DND-41 (cell line): Measurements from ENCODE around the gene NPB.

Experiments used
- ATAC-seq: fragments of 200-7000 bp; cut with Tn5 transposase; 3 replicates; pipeline ENCODE4 v1.9.1; 2021; ENCODE audit warnings: low read depth; ENCODE audit not compliant: insufficient read depth
- DNase-seq: peaks from one replicate; pipeline ENCODE4 v3.0.0-alpha.2; 2020
- H2AFZ ChIP-seq: 2 replicates; pipeline ENCODE4 v1.6.0; 2012; ENCODE audit warnings: low read depth, low read length
- H3K27ac ChIP-seq: 2 replicates; pipeline ENCODE4 v1.5.1; 2012; ENCODE audit warnings: low read length, inconsistent platforms
- H3K27me3 ChIP-seq: fragments of 200-600 bp; sonication (generic); 2 replicates; pipeline ENCODE4 v1.6.0; 2012; ENCODE audit warnings: low read length, mild to moderate bottlenecking, inconsistent platforms; ENCODE audit not compliant: insufficient read depth, poor library complexity
- H3K36me3 ChIP-seq: 2 replicates; pipeline ENCODE4 v1.5.1; 2012; ENCODE audit warnings: low read length, inconsistent platforms; ENCODE audit not compliant: insufficient read depth
- H3K4me1 ChIP-seq: 2 replicates; pipeline ENCODE4 v1.5.1; 2012; ENCODE audit warnings: mild to moderate bottlenecking, low read length; ENCODE audit not compliant: insufficient read depth
- H3K4me2 ChIP-seq: 2 replicates; pipeline ENCODE4 v1.6.0; 2012; ENCODE audit warnings: mild to moderate bottlenecking, moderate library complexity, low read length, inconsistent platforms; ENCODE audit not compliant: insufficient read depth
- H3K4me3 ChIP-seq, 2 experiments: fragments of 200-600 bp in 1 of 2; shearing (Covaris generic) in 1 of 2; 2 replicates each; pipeline ENCODE4 v1.5.1; 2012 to 2016; ENCODE audit warnings: inconsistent platforms in 2 of 2, low read length in 2 of 2, mild to moderate bottlenecking in 2 of 2, low read depth in 1 of 2, moderate library complexity in 1 of 2
- H3K79me2 ChIP-seq: 2 replicates; pipeline ENCODE4 v1.6.0; 2012; ENCODE audit warnings: low read length, inconsistent platforms; ENCODE audit not compliant: insufficient read depth
- H3K9ac ChIP-seq: 2 replicates; pipeline ENCODE4 v1.6.0; 2012; ENCODE audit warnings: low read depth, mild to moderate bottlenecking, inconsistent platforms, low read length, moderate library complexity
- H3K9me3 ChIP-seq: 2 replicates; pipeline ENCODE4 v1.5.1; 2012; ENCODE audit warnings: low read length, moderate library complexity, mild to moderate bottlenecking, inconsistent platforms; ENCODE audit not compliant: insufficient read depth, severe bottlenecking
- H4K20me1 ChIP-seq: 2 replicates; pipeline ENCODE4 v1.6.0; 2012; ENCODE audit warnings: low read length; ENCODE audit not compliant: insufficient read depth
- CTCF ChIP-seq: IDR thresholded peaks from 2 replicates; pipeline ENCODE4 v1.5.1; 2012; ENCODE audit warnings: borderline replicate concordance, low read length, moderate library complexity, mild to moderate bottlenecking; ENCODE audit not compliant: poor library complexity, severe bottlenecking; ENCODE audit errors: extremely low read depth
- EZH2 ChIP-seq: IDR thresholded peaks from 3 replicates; pipeline ENCODE4 v1.6.1; 2012; ENCODE audit warnings: borderline replicate concordance, low read depth, mild to moderate bottlenecking, moderate library complexity, low read length, inconsistent platforms; ENCODE audit not compliant: severe bottlenecking

NPB gene

DNA sequence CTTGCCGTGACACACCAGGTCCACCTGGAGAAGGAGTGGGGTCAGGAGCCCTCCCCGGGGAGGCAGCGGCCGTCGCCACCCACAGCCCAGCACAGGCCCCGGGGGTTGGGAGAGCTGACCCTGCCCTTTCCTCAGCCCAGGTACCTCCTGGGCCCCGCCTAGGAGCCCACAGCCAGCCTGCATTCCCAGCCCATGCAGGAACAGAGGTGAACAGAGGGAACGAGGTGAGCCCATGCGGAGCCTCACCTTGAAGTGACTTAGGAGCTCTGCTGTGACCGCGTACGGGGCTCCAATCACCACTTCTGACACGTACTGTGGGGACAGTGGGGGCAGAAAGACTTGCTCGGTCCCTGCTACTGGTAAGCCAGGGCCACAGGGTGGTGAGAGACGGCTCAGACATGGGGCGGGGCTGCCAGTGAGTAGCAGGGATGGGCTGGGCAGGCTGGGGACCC, 3.4 kb downstream of the NPB start:
- TF ChIP-seq EZH2 = no peak
- no peak for TF ChIP-seq CTCF
- DNase-seq (no peak), ATAC-seq (no peak)
- Histone ChIP-seq H4K20me1 (peaks cover 33% of the 10 kb centered on the region), H3K36me3 (peaks cover 73% of the 10 kb centered on the region), H3K27me3 (no peaks in the 10 kb centered on the region), H2AFZ (no peak overlapping the region), H3K9ac (no peak overlapping the region), H3K4me3 (no peak overlapping the region), H3K4me2 (no peak overlapping the region), H3K79me2 (peaks cover 16% of the 10 kb centered on the region), H3K9me3 (no peaks in the 10 kb centered on the region), H3K27ac (no peak overlapping the region), H3K4me1 (peaks cover 15% of the 10 kb centered on the region)

DNA sequence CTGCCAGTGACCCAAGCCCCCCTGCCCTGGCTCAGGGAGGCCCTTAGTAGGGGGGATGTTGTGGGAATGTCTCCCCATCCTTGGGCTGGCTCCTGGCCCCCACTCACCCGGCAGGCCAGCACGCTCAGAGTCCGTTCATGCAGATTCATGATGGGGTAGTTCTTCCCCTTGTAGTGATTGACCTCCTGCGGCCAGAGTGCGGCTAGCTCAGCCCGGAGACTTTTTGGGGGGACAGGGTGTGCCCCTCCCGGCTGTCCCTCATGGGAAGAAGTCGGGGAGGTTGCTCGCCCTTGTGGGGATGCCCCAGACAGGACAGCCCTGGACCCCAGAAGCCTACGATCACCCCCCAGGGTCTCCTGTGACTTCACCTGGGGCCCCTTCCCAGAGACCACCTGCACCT, 4.0 kb downstream of the NPB start:
- TF ChIP-seq CTCF (no peak), EZH2 (no peak)
- Histone ChIP-seq H3K9me3 (no peaks in the 10 kb centered on the region), H3K27me3 (no peaks in the 10 kb centered on the region), H3K4me1 (peaks cover 19% of the 10 kb centered on the region), H2AFZ (no peak overlapping the region), H3K4me3 (no peak overlapping the region), H3K79me2 (peaks cover 21% of the 10 kb centered on the region), H3K9ac (no peak overlapping the region), H3K27ac (no peak overlapping the region), H3K36me3 (peaks cover 68% of the 10 kb centered on the region), H3K4me2 (no peak overlapping the region), H4K20me1 (peaks cover 34% of the 10 kb centered on the region)
- DNase-seq = no peak
- ATAC-seq = no peak

DNA sequence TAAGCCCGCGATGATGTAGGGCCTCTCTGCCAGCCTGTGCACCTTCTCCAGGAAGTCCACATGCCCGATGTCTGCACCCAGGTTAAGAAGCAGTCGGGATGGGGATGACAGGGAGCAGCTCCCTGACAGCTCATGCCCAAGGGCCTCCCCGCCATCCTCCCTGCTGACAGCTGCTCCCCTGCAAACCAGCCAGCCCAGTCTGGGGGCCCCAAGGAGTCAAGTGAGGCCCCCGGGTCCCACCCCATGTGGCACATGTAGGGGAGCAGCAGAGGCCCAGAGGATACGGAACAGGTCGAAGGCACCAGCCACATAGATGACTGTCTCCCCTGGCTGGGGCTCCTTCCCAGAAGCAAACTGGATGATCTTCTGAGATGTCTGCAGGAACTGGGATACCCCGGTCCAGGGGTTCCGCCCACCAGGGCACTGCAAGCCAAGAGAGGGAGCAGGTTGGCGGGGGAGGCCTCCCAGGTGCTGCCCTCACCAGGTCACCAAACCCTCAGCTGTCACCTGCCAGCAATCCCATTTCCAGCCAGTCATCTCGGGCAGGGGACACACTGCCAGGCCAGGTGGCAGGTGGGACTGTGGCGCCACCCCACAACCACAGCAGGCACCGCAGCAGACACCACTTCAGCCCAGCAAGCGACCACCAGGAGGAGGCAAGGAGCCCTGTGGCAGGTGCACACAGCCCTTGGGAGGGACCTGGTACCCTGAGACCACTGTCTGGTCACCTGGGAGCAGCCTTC, 4.6 kb downstream of the NPB start:
- no peak for ATAC-seq
- no peak overlapping the region for H3K27ac ChIP-seq
- peaks cover 35% of the 10 kb centered on the region for H4K20me1 ChIP-seq
- H2AFZ ChIP-seq = no peak overlapping the region
- H3K27me3 ChIP-seq = no peaks in the 10 kb centered on the region
- H3K9ac ChIP-seq = no peak overlapping the region
- H3K79me2 ChIP-seq = peaks cover 21% of the 10 kb centered on the region
- no peak overlapping the region for H3K4me3 ChIP-seq
- H3K4me2 ChIP-seq = no peak overlapping the region
- no peak for DNase-seq
- H3K9me3 ChIP-seq = no peaks in the 10 kb centered on the region
- H3K4me1 ChIP-seq = peaks cover 21% of the 10 kb centered on the region
- peak; percentile 34 for TF ChIP-seq CTCF
- TF ChIP-seq EZH2 = no peak
- peaks cover 64% of the 10 kb centered on the region for H3K36me3 ChIP-seq
